ENCODE results near the gene TOP1. TPM values are rescaled to one million over a fixed set of nuclear protein-coding genes. Genes with fewer than 3 reads are reported as not detected.
A peak's percentile ranks its signal among the peaks of the same experiment; 100 is the strongest.

The TOP1 gene
- total and polyA plus RNA-seq, 2 of the 4 experiments (the other 2 are of a cell fraction), result 14.0 to 21.5 TPM

DNA sequence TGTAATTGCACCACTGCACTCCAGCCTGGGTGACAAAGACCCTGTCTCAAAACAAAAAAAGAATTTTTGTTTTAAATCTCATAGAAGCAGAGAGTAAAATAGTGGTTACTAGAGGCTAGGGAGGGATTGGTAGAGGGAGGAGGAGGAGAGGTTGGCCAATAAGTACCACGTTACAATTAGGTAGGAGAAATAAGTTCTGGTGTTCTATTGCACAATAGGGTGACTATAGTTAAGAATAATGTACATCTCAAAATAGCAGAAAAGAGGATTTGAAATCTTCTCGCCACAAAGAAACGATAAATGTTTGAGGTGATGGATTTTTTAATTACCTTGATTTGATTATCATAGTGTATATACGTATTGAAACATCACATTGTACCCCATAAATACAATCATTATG lies 27.1 kb upstream of the TOP1 start:
- no peak overlapping the region; the same call in 1 of the 2 replicates for H3K14ac ChIP-seq (replicated peaks; ENCODE audit: low read depth, low read length)
- H2AK9ac ChIP-seq (replicated peaks; ENCODE audit: low read depth, low read length, poor library complexity), result no peak overlapping the region
- peak overlapping the region; percentile 38; the same call in 1 of the 2 replicates for H4K91ac ChIP-seq (ENCODE audit: insufficient read depth, low read depth, low read length)
- peak overlapping the region; percentile 33; the same call in 1 of the 2 replicates for H2BK120ac ChIP-seq (ENCODE audit: low read depth, low read length)
- no peaks in the 10 kb centered on the region for H3K9me3 ChIP-seq (ENCODE audit: control insufficient read depth, insufficient read depth, low read length)
- dilution Hi-C loops (cut with HindIII; ENCODE audit: low sequenced_read_pairs, unreplicated experiment), result no loop called here
- peaks cover 3% of the 10 kb centered on the region; the same call in 1 of the 2 replicates for H4K20me1 ChIP-seq (ENCODE audit: insufficient read depth, low read length)
- peak overlapping the region; percentile 47; the same call in 1 of the 2 replicates for H2BK20ac ChIP-seq (ENCODE audit: low read depth, low read length)
- H3K4me1 ChIP-seq (ENCODE audit: control insufficient read depth, insufficient read depth, low read length), result peaks cover 24% of the 10 kb centered on the region
- H3K27ac ChIP-seq (ENCODE audit: insufficient read depth, low read length), result peak overlapping the region; percentile 26; the same call in 1 of the 2 replicates
- BruUV-seq (replicated peaks), result no TSS peak
- TF ChIP-seq, protein P1, sequence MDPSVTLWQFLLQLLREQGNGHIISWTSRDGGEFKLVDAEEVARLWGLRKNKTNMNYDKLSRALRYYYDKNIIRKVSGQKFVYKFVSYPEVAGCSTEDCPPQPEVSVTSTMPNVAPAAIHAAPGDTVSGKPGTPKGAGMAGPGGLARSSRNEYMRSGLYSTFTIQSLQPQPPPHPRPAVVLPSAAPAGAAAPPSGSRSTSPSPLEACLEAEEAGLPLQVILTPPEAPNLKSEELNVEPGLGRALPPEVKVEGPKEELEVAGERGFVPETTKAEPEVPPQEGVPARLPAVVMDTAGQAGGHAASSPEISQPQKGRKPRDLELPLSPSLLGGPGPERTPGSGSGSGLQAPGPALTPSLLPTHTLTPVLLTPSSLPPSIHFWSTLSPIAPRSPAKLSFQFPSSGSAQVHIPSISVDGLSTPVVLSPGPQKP (IDR thresholded peaks at IDR 0.05; ENCODE audit: borderline replicate concordance, low read depth, low read length), result no peak
- peak; percentile 94 for TF ChIP-seq CEBPB (IDR thresholded peaks at IDR 0.05; ENCODE audit: low read depth, low read length)
- 0 out of 2 replicates have a peak overlapping the region, but pooled peaks have one; percentile 17 for H3K18ac ChIP-seq (ENCODE audit: low read depth, low read length)
- no peak overlapping the region for H4K5ac ChIP-seq (ENCODE audit: low read depth, low read length)
- no peak overlapping the region for H3K56ac ChIP-seq (ENCODE audit: extremely low read depth, insufficient read depth, low read length)
- DNase-seq (peak; percentile 33), ATAC-seq (ENCODE audit: low read depth) (no peak)
- peaks cover 24% of the 10 kb centered on the region for H3K9me1 ChIP-seq (ENCODE audit: insufficient read depth, low read length)
- intact Hi-C loops (cut with micrococcal nuclease), result no loop called here
- H2BK5ac ChIP-seq (ENCODE audit: low read depth, low read length, poor library complexity, severe bottlenecking), result peak overlapping the region; percentile 57
- 0 out of 2 replicates have a peak overlapping the region, but pooled peaks have one; percentile 32 for H3K4ac ChIP-seq (ENCODE audit: low read depth, low read length)
- H4K8ac ChIP-seq (ENCODE audit: low read depth in 2 of 2, low read length in 2 of 2), result 0 out of 4 replicates have a peak overlapping the region, but pooled peaks of 1 of the 2 experiments have one; percentile 55
- in situ Hi-C loops (cut with MboI; ENCODE audit: low sequenced_read_pairs), result no loop called here
- H3K23ac ChIP-seq (ENCODE audit: low read depth, low read length), result no peak overlapping the region
- 0 out of 2 replicates have a peak overlapping the region, but pooled peaks have one; percentile 40 for H2AK5ac ChIP-seq (ENCODE audit: low read depth, low read length)
- peak overlapping the region; percentile 49; the same call in 2 of the 3 replicates for H2BK15ac ChIP-seq (ENCODE audit: low read depth, low read length)
- WGBS, 2 experiments (ENCODE audit: extremely low coverage in 2 of 2, insufficient read length in 1 of 2), result no CpG with 5 or more reads among the region's 4 CpGs
- ChIA-PET POLR2A (ENCODE audit: unreplicated experiment) (no interaction called here), CTCF (no interaction called here)
- no peaks in the 10 kb centered on the region for H3K36me3 ChIP-seq (ENCODE audit: control insufficient read depth, insufficient read depth, low read length)
- H3K79me1 ChIP-seq (ENCODE audit: low read depth in 1 of 2, low read length in 2 of 2), result peaks cover 4 to 52% of the 10 kb centered on the region in 2 experiments; a peak in 3 of 4 replicates
- no peak overlapping the region for H3K4me2 ChIP-seq (ENCODE audit: low read depth, low read length)
- H3K4me3 ChIP-seq (ENCODE audit: insufficient read depth, low read depth, low read length), result no peak overlapping the region
- no peak overlapping the region for H2AFZ ChIP-seq (replicated peaks; ENCODE audit: low read length, poor library complexity)
- H3K9ac ChIP-seq (ENCODE audit: low read depth, low read length), result no peak overlapping the region
- no peaks in the 10 kb centered on the region for H3K27me3 ChIP-seq (ENCODE audit: control insufficient read depth, insufficient read depth, low read length)
